ENCODE data around the gene ADAMTS15.

The ADAMTS15 gene

DNA sequence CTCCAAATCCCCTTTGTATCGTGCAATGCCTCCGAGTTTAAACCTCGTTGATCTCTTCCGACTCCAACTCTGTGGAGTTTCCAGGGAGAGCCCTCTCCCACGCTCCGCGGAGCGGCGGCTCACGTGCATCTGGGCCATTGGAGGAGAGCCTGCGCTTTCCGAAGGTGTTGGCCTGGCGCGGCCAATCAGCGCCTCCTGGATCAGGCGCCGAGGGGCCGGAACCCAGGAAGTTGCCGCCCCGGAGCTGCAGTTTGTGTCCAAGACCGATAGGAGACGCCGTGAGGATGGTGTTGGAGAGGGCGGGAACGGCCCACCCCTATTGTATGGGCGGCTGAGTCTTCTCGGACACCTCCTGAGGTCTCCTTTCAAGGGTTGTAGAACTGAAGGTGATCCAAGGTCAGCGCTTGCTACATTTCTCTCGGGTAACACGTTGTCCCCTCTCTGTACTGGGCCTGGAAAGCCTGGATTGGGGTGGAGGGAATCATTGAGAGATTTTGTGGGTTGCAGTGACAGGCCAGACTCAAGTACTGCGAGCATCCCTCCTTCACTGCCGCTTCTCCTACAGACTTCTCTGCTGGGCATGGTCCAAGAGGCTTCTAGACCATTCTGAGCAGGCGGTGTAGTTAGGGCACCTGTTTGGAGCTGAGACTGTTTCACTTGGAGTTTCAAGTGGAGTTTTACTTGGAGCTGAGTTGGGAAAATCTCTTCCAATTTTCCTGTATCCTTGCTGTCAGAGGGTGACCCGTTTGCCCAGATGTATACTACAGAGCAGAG lies 1.7 kb downstream of the ADAMTS15 start:
- Histone ChIP-seq H3K9me3 (ENCODE audit: low read length) (no peaks in the 10 kb centered on the region), H3K27me3 (ENCODE audit: insufficient read depth, low read length) (peaks cover 20% of the 10 kb centered on the region), H2AFZ (ENCODE audit: low read depth, low read length) (no peak overlapping the region), H3K4me3 (ENCODE audit: low read length) (peak overlapping the region; percentile 55), H3K36me3 (ENCODE audit: insufficient read depth, low read length) (no peaks in the 10 kb centered on the region), H3K4me1 (ENCODE audit: insufficient read depth, low read length) (peaks cover 12% of the 10 kb centered on the region)

DNA sequence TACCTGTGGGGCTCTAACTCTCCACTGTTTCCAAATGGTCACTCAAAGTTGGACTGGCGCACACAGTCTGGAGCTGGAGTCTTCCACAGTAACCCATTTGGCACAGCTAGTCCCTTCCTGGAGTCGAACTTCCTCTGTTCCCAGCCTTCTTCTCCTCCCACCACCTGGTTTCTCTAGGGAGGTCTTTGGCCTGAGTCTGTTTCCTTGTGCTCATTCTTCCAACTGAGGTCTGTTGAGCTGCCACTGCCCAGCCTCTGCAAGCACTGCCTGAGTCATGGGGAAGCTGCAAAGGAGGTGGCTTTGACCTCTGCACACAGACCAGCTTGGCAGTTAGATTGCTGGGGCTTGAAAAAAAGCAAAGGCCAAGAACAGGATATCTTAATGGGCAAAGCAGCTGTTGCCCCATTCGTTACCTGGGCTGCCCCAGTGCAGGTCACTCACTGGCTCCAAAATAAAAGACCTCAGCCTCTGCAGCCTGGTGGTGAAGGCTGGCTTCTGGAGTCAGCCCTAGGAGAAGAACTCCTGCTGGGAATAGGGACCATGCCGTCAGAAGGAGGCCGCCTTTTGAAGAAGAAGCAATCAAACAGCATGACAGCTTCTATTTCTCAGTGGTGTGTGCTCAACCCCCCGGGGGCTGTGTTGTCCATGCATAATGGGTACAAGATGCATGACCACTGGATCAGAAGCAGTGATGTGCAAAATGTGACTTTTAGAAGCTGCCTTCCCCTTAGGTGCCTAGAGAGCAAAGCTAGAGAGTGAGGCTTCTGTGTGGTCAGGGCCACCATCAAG lies 3.0 kb downstream of the ADAMTS15 start:
- Histone ChIP-seq H3K27me3 (ENCODE audit: insufficient read depth, low read length) (peaks cover 20% of the 10 kb centered on the region), H2AFZ (ENCODE audit: low read depth, low read length) (no peak overlapping the region), H3K4me3 (ENCODE audit: low read length) (no peak overlapping the region), H3K9me3 (ENCODE audit: low read length) (no peaks in the 10 kb centered on the region), H3K36me3 (ENCODE audit: insufficient read depth, low read length) (no peaks in the 10 kb centered on the region), H3K4me1 (ENCODE audit: insufficient read depth, low read length) (peaks cover 12% of the 10 kb centered on the region)

DNA sequence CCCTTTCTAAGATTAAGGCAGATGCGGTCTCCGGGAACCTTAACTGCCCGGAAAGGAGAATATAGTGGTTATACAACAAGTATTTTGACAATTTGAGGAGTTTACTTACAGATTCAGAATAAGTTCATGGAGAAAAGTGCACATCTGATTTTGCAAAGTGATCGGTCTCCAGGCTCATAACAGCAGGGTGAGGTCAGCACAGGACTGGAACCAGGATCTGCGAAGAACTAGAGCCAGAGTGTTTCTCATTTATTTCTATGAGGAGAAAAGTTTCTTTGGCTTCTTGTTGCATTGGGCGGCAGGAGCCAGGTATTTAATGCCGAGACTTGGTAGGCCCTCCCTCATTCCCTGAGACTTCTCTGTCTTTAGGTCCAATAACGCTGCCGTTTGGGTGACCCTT lies 3.7 kb downstream of the ADAMTS15 start:
- no peaks in the 10 kb centered on the region for H3K36me3 ChIP-seq (ENCODE audit: insufficient read depth, low read length)
- H3K4me3 ChIP-seq (ENCODE audit: low read length): no peak overlapping the region
- H3K4me1 ChIP-seq (ENCODE audit: insufficient read depth, low read length): peaks cover 12% of the 10 kb centered on the region
- no peak overlapping the region for H2AFZ ChIP-seq (ENCODE audit: low read depth, low read length)
- H3K27me3 ChIP-seq (ENCODE audit: insufficient read depth, low read length): peaks cover 20% of the 10 kb centered on the region
- no peaks in the 10 kb centered on the region for H3K9me3 ChIP-seq (ENCODE audit: low read length)

DNA sequence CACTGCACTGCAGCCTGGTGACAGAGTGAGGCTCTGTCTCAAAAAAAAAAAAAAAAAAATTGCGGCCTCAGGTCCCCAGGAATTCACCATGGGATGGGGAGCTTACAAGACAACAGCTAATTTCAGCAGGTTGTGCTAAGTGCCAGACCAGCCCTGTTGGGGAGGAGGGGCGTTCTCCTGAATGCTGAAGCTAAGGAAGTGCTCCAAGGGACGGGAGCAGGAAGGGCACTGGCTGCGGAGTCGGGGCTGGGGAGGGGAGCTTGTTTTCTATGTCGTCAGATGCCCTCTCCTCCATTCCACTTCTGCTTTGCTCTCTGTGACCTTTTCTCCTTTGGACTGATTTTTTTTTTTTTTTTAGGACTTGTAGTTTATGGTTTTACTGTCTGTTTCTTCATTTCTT lies 4.5 kb downstream of the ADAMTS15 start:
- Histone ChIP-seq H3K4me1 (ENCODE audit: insufficient read depth, low read length) (peaks cover 11% of the 10 kb centered on the region), H3K9me3 (ENCODE audit: low read length) (no peaks in the 10 kb centered on the region), H3K36me3 (ENCODE audit: insufficient read depth, low read length) (no peaks in the 10 kb centered on the region), H2AFZ (ENCODE audit: low read depth, low read length) (no peak overlapping the region), H3K27me3 (ENCODE audit: insufficient read depth, low read length) (peaks cover 20% of the 10 kb centered on the region), H3K4me3 (ENCODE audit: low read length) (no peak overlapping the region)

DNA sequence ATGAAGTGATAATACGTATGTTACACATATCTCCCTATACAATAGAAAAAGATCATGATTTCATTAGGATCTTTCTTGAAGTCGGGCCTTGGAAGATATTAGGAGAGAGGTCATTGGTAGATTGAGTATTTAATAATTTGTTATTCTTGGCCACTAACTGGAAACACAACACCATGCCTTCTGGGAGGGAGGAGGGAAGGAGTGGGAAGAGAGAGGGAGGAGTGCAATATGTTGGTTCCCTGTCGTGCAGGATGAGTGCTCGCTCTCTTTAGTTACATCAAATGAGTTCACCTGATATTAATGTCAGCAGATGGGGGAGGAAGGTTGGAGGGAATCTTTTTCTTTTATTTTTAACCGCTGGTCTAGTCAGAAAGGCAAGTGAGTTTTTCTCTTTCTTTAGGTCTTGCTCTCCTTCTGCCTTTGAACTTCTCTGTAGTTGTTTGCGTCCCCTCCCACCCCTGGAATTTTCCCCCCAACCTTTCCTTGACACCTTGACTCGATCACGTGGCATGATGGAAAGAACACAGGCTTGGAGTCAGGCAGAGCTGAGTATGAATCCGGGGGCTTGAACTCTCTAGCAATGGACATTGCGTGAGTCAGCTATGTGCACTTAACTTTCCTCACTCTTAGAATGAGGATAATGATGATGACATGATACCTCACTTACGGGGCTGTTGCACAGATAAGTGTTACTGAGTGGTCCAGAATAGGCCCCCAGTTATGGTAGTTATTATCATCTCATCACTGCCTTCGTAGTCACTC lies 6.2 kb downstream of the ADAMTS15 start:
- no peaks in the 10 kb centered on the region for H3K36me3 ChIP-seq (ENCODE audit: insufficient read depth, low read length)
- H2AFZ ChIP-seq (ENCODE audit: low read depth, low read length): no peak overlapping the region
- H3K27me3 ChIP-seq (ENCODE audit: insufficient read depth, low read length): peaks cover 16% of the 10 kb centered on the region
- H3K4me3 ChIP-seq (ENCODE audit: low read length): no peak overlapping the region
- H3K9me3 ChIP-seq (ENCODE audit: low read length): no peaks in the 10 kb centered on the region
- peaks cover 2% of the 10 kb centered on the region for H3K4me1 ChIP-seq (ENCODE audit: insufficient read depth, low read length)

DNA sequence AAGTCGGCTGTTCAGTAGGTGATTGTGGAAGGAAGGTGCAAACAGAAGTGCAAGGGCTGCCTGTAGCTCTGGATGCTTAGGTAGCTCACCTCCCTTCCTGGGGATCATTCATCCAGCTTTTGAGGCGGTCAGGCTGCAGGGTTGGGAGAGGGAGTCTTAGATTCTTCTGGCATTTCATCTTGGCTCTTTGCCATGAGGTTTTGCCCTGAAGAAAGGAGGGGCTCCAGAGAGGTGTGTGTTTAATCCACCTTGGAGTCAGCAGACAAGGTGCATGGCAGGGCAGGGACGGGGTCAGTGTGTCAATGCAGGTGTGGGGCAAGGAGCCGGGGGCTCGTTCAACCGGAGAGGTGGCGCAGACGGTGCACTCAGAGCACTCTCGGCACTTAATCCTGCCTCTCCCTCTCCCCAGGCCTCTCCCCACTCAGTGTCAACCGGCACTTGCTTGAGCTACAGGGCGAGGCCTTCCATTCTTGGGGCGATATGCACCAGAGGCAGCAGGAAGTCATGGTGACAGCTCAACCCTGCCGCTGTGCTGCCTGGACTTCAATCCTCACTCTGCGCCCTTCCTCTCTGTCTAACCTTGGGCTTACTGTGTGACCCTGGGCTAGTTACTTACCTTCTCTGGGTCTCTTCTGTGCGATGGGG lies 7.2 kb downstream of the ADAMTS15 start:
- peaks cover 8% of the 10 kb centered on the region for H3K27me3 ChIP-seq (ENCODE audit: insufficient read depth, low read length)
- H3K4me1 ChIP-seq (ENCODE audit: insufficient read depth, low read length): no peaks in the 10 kb centered on the region
- no peaks in the 10 kb centered on the region for H3K9me3 ChIP-seq (ENCODE audit: low read length)

DNA sequence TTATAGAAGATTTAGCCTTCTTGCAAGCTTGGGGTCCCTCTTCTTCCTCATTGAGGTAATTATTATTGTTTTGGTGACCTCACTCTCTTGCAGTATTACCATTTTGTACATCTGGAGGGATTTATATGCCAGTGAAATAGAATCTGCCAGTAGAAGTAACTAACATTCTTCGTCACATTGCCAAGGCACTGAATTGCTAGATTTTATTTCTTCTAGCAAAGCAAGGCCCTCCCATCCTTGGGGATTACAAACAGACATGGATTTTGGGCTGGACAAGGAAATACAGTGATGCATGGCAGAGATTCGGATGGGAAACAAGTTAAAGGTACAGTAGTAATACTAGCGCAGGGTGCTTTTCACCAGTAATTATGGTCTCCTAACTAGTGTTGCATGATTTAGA lies 7.8 kb downstream of the ADAMTS15 start:
- Histone ChIP-seq H3K4me1 (ENCODE audit: insufficient read depth, low read length) (no peaks in the 10 kb centered on the region), H3K36me3 (ENCODE audit: insufficient read depth, low read length) (no peaks in the 10 kb centered on the region), H3K27me3 (ENCODE audit: insufficient read depth, low read length) (peaks cover under 1% of the 10 kb centered on the region), H3K9me3 (ENCODE audit: low read length) (no peaks in the 10 kb centered on the region), H3K4me3 (ENCODE audit: low read length) (no peak overlapping the region), H2AFZ (ENCODE audit: low read depth, low read length) (no peak overlapping the region)

More for the DNA sequence above, 7.2 kb downstream of the ADAMTS15 start:
- Histone ChIP-seq H3K4me3 (ENCODE audit: low read length) (no peak overlapping the region), H3K36me3 (ENCODE audit: insufficient read depth, low read length) (no peaks in the 10 kb centered on the region), H2AFZ (ENCODE audit: low read depth, low read length) (no peak overlapping the region)

DNA sequence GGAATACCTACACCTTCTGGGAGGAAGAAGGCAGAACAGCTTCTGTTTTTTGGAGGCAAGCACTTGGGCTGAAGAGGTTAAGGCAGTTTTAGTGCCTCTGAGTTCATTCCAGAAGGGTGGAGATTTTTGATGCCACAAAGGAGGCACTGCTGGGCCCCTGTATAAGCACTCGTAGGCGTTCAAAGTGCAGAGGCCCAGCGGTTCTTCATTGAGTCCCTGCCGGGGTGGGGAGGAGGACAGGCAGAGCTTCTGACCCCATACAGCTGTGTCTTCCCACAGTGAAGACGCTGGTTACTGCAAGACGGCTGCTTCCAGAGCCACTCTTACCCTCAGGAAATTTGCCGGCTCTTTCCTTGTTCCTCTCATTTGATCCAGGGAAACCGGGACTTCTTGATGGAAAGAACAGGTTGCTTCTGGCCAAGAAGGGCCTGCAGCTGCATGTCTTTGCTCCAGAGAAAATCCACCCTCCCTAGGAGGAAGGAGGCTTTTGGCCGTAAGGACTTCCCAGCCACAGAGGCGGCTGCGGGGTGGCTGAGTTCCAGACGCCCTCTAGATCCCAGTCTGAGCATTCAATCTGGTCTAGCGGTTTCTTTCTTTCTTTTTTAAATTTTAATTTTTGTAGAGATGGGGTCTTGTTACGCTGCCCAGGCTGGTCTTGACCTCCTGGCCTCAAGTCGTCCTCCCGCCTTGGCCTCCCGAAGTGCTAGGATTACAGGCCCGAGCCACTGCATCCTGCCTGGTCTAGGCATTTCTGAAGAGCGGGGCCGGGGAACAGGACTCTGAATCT lies 9.4 kb downstream of the ADAMTS15 start:
- Histone ChIP-seq H2AFZ (ENCODE audit: low read depth, low read length) (no peak overlapping the region), H3K36me3 (ENCODE audit: insufficient read depth, low read length) (no peaks in the 10 kb centered on the region), H3K9me3 (ENCODE audit: low read length) (no peaks in the 10 kb centered on the region), H3K4me1 (ENCODE audit: insufficient read depth, low read length) (no peaks in the 10 kb centered on the region), H3K4me3 (ENCODE audit: low read length) (no peak overlapping the region), H3K27me3 (ENCODE audit: insufficient read depth, low read length) (no peaks in the 10 kb centered on the region)

DNA sequence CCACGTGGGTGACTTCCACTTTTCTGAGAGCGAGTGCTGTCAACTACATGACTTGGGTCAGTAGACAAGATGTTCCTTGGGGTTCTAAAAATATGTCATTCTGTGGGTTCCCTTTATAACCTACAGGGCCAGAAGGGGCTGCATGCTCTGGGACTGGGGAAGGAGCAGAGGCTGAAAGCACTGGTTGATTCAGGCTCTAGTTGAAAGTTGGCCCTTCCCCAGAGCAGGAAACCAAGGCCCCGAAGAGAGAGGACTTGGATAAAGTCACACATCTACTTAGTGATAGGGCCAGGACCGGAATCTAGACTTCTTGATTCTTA lies 9.9 kb downstream of the ADAMTS15 start:
- Histone ChIP-seq H3K27me3 (ENCODE audit: insufficient read depth, low read length) (no peaks in the 10 kb centered on the region), H3K36me3 (ENCODE audit: insufficient read depth, low read length) (no peaks in the 10 kb centered on the region), H3K4me1 (ENCODE audit: insufficient read depth, low read length) (no peaks in the 10 kb centered on the region)

DNA sequence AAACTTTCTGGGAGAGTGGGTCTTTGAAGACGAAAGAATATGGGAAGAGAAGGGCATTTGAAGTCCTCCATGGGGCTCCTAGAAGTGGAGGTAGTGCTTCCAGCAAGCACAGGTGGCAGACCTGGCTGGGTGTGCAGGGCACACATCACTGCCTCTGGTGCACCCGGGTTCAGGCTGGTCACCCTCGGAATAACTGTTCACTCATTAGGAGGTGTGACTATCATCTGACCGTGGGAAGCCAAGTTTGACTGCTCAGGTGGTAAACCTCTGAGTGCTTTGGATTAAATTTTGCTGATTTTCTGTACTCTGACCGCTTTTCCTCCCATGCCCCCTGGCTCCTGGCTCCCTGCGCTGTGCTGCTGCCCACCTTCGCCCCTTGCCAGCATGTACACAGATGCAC lies 11.1 kb downstream of the ADAMTS15 start:
- Histone ChIP-seq H2AFZ (ENCODE audit: low read depth, low read length) (no peak overlapping the region), H3K27me3 (ENCODE audit: insufficient read depth, low read length) (no peaks in the 10 kb centered on the region), H3K4me3 (ENCODE audit: low read length) (no peak overlapping the region), H3K36me3 (ENCODE audit: insufficient read depth, low read length) (no peaks in the 10 kb centered on the region), H3K4me1 (ENCODE audit: insufficient read depth, low read length) (no peaks in the 10 kb centered on the region), H3K9me3 (ENCODE audit: low read length) (no peaks in the 10 kb centered on the region)

More for the DNA sequence above, 9.9 kb downstream of the ADAMTS15 start:
- Histone ChIP-seq H3K4me3 (ENCODE audit: low read length) (no peak overlapping the region), H3K9me3 (ENCODE audit: low read length) (no peaks in the 10 kb centered on the region), H2AFZ (ENCODE audit: low read depth, low read length) (no peak overlapping the region)

DNA sequence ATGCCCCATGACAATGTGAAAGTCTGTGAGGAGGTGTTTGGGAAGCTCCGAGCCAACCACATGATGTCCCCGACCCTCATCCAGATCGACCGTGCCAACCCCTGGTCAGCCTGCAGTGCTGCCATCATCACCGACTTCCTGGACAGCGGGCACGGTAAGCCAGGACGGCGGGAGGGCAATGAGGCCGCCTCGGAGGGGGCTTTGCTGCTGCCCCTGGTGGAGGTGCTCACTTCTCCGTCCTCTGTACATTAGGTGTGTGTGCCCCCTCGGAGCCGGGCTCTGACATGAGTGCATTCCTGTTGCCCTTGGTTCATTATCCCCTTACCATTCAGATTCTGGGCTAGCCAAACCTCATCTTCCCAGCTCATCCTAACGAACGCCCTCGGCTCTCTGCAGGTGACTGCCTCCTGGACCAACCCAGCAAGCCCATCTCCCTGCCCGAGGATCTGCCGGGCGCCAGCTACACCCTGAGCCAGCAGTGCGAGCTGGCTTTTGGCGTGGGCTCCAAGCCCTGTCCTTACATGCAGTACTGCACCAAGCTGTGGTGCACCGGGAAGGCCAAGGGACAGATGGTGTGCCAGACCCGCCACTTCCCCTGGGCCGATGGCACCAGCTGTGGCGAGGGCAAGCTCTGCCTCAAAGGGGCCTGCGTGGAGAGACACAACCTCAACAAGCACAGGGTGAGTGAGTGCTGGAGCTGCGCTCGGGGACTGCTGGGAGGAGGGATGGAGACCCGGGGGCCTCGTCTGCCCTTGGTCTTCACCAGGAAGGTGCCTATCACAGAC lies 13.8 kb downstream of the ADAMTS15 start:
- no peaks in the 10 kb centered on the region for H3K4me1 ChIP-seq (ENCODE audit: insufficient read depth, low read length)
- no peak overlapping the region for H3K4me3 ChIP-seq (ENCODE audit: low read length)
- no peaks in the 10 kb centered on the region for H3K36me3 ChIP-seq (ENCODE audit: insufficient read depth, low read length)
- H3K9me3 ChIP-seq (ENCODE audit: low read length): no peaks in the 10 kb centered on the region
- no peak overlapping the region for H2AFZ ChIP-seq (ENCODE audit: low read depth, low read length)
- H3K27me3 ChIP-seq (ENCODE audit: insufficient read depth, low read length): no peaks in the 10 kb centered on the region

DNA sequence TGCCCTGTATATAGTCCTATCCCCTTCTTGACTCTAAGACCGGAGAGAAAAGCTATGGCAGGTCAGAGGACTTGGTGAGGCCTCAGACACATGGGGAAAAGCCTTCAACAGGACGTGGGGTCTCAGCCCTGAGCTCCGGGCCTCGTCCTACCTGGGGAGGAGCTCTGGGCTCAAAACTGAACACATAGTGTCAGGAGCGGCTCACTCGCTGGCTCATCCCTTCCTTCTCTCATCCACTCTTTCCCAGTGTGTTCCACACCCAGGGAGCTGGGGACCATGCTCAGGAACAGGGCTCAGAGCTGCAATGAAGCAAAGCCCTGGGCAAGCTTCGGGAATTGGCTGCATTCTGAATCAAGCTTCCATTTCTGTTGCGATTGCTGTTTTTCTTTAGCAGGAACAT lies 14.5 kb downstream of the ADAMTS15 start:
- Histone ChIP-seq H3K4me1 (ENCODE audit: insufficient read depth, low read length) (no peaks in the 10 kb centered on the region), H3K36me3 (ENCODE audit: insufficient read depth, low read length) (no peaks in the 10 kb centered on the region), H3K27me3 (ENCODE audit: insufficient read depth, low read length) (no peaks in the 10 kb centered on the region), H2AFZ (ENCODE audit: low read depth, low read length) (no peak overlapping the region), H3K9me3 (ENCODE audit: low read length) (no peaks in the 10 kb centered on the region), H3K4me3 (ENCODE audit: low read length) (no peak overlapping the region)

Measured in neuron (in vitro differentiated cells).